Aorta (tissue), 5 donors: Measurements from ENCODE around the gene GLE1. TPM values are rescaled to one million over a fixed set of nuclear protein-coding genes. Genes with fewer than 3 reads are reported as not detected.

ENCODE experiments used
- ATAC-seq: fragments of 200-7000 bp; cut with Tn5 transposase; one replicate; pipeline ENCODE4 v1.9.1; 2022; ENCODE audit warnings: moderate library complexity; ENCODE audit not compliant: low FRiP score
- DNase-seq, 2 donors: peaks; one replicate each; pipeline ENCODE4 v3.0.0-alpha.2; 2020
- H3K27ac ChIP-seq, 2 donors: one replicate each; pipeline ENCODE4 v1.5.1; 2013; ENCODE audit warnings: low read length in 2 of 2, mild to moderate bottlenecking in 2 of 2, moderate library complexity in 2 of 2, control low read depth in 1 of 2, inconsistent platforms in 1 of 2, low read depth in 1 of 2
- H3K27me3 ChIP-seq, 2 donors: one replicate each; pipeline ENCODE4 v1.6.1; 2013; ENCODE audit warnings: control low read depth in 1 of 2, low read length in 1 of 2, mild to moderate bottlenecking in 1 of 2, moderate library complexity in 1 of 2; ENCODE audit not compliant: insufficient read depth in 2 of 2, control insufficient read depth in 1 of 2
- H3K36me3 ChIP-seq, 2 donors: one replicate each; pipeline ENCODE4 v1.6.1; 2013; ENCODE audit warnings: control low read depth in 1 of 2, low read length in 1 of 2, mild to moderate bottlenecking in 1 of 2; ENCODE audit not compliant: insufficient read depth in 2 of 2, control insufficient read depth in 1 of 2
- H3K4me1 ChIP-seq, 2 donors: one replicate each; pipeline ENCODE4 v1.6.1; 2013; ENCODE audit warnings: low read length in 2 of 2, control low read depth in 1 of 2, mild to moderate bottlenecking in 1 of 2, moderate library complexity in 1 of 2; ENCODE audit not compliant: insufficient read depth in 2 of 2, control insufficient read depth in 1 of 2
- H3K4me3 ChIP-seq, 2 donors: one replicate each; pipeline ENCODE4 v1.5.1; 2013; ENCODE audit warnings: low read length in 2 of 2, control low read depth in 1 of 2, mild to moderate bottlenecking in 1 of 2
- H3K9me3 ChIP-seq: one replicate; pipeline ENCODE4 v1.6.1; 2013; ENCODE audit warnings: mild to moderate bottlenecking, low read length; ENCODE audit not compliant: control insufficient read depth
- WGBS, 2 donors: extraction: QIAGEN DNeasy Blood & Tissue Kit; methylation state at CpG; one replicate each; pipeline ENCODE4 v1.1.7; 2013; 5-methylcytosine and 5-hydroxymethylcytosine counted together
- intact Hi-C, 2 donors: fragments of 100-400 bp; cut with DNase I; formaldehyde crosslinking; loops; one replicate each; pipeline versions ENCODE4 v1.14.2 to v1.15.0; 2022
- polyA plus RNA-seq, 2 donors: library from polyadenylated mRNA; stranded (reverse); fragments of 200-250 nt; gene quantifications; one replicate each; pipeline ENCODE4 v1.2.3, GENCODE V29; 2013
- total RNA-seq, 2 donors: library from RNA; stranded (reverse); fragmentation: NEBNext Ultra II Directional; extraction: Animal tissue kit (Norgen Biotek cat#: 25700); gene quantifications; one replicate each; pipeline ENCODE4 v1.2.1, GENCODE V29; 2021
- donor health status: healthy with polysubstance abuse.
- donor health status: Bipolar disorder and iron deficiency.
- donor health status: DM: no; HTN: no; CAD: no.
- donor health status: DM: no; HTN: no; CAD: no.
- donor health status: DM: yes; HTN: yes; CAD: no.

GLE1 gene
- total and polyA plus RNA-seq, 4 donors = 6.9 to 17.3 (median 12.9) TPM

DNA sequence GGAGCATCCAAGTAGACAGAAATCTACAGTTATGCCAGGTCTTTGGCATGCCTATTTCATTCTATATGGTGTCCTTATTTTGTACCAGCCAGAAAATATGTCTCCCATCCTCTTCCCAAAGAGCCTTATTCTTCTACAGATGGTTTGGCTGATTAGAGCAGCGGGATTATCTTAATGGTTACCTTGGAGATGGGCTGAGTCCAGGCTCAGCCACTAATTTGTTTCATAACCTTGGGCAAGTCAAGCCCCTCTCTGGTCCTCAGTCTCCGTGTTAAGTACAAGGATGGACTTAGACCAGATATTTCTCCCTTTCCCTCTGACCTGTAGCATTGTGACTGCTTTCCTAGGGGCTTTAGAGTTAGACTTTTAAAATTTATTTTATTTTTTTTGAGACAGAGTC lies 11.1 kb upstream of the GLE1 start:
- ATAC-seq (no peak), DNase-seq (no peak)
- H3K27ac ChIP-seq = no peak overlapping the region
- peaks cover 0 to 6% of the 10 kb centered on the region in 2 donors for H3K36me3 ChIP-seq
- H3K9me3 ChIP-seq = no peaks in the 10 kb centered on the region
- H3K27me3 ChIP-seq = no peaks in the 10 kb centered on the region
- WGBS, 2 donors = 94 to 95% methylated on average over 2 of the region's 2 CpGs
- no peak overlapping the region for H3K4me3 ChIP-seq
- intact Hi-C loops = no loop called here
- H3K4me1 ChIP-seq = no peaks in the 10 kb centered on the region

DNA sequence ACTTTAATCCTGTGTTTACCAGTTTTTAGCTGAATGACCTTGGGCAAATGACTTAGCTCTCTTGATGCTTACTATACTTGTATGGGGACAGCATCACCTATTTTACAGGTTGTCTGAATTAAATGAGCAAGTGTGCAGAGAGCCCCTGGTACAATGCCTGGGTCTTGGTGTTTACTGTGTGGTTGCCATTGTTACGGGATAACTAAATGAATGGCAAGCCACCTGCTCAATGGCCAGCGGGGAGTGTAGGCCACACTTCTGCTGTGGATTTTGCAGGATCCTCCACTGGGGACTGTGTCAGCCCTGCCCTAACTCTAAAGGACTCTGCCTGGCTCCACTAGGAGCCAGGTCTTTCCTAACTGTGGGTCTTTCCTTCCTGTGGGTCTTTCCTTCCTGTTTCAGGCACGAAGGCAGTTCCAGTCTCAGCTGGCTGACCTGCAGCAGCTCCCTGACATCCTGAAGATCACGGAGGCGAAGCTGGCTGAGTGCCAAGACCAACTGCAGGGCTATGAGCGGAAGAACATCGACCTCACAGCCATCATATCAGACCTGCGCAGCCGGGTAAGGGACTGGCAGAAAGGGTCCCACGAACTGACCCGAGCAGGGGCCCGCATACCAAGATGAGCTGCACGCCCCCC lies 10.3 kb upstream of the GLE1 start:
- ATAC-seq (no peak), DNase-seq (peak; percentile 74 to 87)
- Histone ChIP-seq H3K27ac (no peak overlapping the region), H3K9me3 (no peaks in the 10 kb centered on the region), H3K27me3 (no peaks in the 10 kb centered on the region), H3K4me1 (no peaks in the 10 kb centered on the region), H3K4me3 (no peak overlapping the region), H3K36me3 (peaks cover 0 to 6% of the 10 kb centered on the region in 2 donors)
- WGBS, 2 donors = 22 to 29% methylated on average over 13 of the region's 13 CpGs
- intact Hi-C loops = no loop called here

DNA sequence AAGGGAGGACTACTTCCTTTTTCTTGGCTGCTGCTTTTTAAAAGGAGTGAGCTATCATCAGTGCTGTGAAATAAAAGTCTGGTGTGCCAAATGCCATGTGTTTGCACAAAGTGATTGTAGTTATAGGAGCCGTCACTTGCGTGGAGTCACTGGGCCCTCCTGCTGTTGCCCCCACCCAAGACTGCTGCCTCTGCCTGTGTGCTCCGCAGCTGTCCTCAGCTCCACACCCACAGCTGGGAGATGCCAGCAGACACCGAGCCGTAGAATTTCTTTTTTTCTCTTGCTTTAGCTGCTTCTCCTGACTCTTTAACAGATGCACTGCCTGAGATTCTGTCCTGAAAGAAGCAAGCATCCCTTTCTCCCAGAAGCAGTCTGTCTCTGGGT lies 9.8 kb upstream of the GLE1 start:
- no peak overlapping the region for H3K27ac ChIP-seq
- DNase-seq (peak in 1 of 2 donors; percentile 5), ATAC-seq (no peak)
- H3K36me3 ChIP-seq = peaks cover 0 to 6% of the 10 kb centered on the region in 2 donors
- no peaks in the 10 kb centered on the region for H3K4me1 ChIP-seq
- no peak overlapping the region for H3K4me3 ChIP-seq
- H3K27me3 ChIP-seq = no peaks in the 10 kb centered on the region
- WGBS, 2 donors = 31 to 40% methylated on average over 5 of the region's 5 CpGs
- no peaks in the 10 kb centered on the region for H3K9me3 ChIP-seq
- intact Hi-C loops = no loop called here

DNA sequence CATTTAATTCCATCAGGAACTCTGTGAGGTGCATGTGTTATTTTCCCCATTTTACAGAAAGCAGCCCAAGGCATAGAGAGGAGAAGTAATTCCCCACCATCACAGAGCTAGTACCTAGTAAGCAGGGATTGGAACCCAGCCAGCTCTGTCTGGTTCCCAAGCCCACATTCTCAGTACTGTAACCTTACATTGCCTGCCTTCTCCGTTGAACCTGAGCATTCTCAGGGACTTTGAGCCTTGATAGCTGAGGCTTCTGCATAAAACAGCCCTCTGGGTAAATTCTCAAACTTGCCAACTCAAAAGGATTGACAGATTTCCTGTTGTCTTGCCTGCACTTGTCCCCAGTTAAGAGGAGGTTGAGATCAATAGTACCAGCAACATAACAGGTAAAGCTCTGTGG lies 9.2 kb upstream of the GLE1 start:
- no peak for ATAC-seq
- H3K4me3 ChIP-seq = no peak overlapping the region
- H3K36me3 ChIP-seq = peaks cover 0 to 6% of the 10 kb centered on the region in 2 donors
- H3K27ac ChIP-seq = no peak overlapping the region
- 27 to 30% methylated on average over 1 of the region's 1 CpG for WGBS, 2 donors
- no peaks in the 10 kb centered on the region for H3K27me3 ChIP-seq
- no peaks in the 10 kb centered on the region for H3K9me3 ChIP-seq
- DNase-seq = peak in 1 of 2 donors; percentile 12
- intact Hi-C loops = no loop called here
- H3K4me1 ChIP-seq = no peaks in the 10 kb centered on the region

DNA sequence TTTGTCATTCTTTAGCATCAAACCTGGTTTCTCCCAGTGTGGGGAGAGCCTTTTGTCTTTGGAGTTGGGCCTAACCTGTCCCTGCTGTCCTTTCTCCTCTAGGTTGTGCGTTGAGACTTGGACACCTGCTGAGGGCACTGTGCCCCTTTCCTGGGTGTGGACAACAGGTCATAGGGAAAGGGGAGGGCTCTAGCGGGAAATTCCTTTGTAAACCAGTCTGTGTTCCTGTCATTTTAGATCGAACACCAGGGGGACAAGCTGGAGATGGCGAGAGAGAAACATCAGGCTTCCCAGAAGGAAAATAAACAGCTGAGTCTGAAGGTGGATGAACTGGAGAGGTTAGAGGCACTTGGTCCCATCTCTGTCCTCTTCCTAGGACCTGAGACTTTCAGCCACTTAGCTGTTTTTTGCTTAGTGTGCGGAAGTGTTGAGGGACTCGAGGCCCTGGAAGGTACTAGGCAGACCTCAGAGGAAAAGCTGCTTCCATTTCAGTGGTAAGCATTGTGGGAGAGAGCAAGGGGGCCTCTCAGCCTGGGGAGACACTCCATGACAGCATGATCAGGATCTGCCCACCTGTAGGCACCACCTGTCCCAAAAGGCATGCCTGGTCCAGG lies 8.6 kb upstream of the GLE1 start:
- no peaks in the 10 kb centered on the region for H3K4me1 ChIP-seq
- WGBS, 2 donors = 84% methylated on average over 6 of the region's 6 CpGs
- no peaks in the 10 kb centered on the region for H3K9me3 ChIP-seq
- intact Hi-C loops = no loop called here
- no peaks in the 10 kb centered on the region for H3K27me3 ChIP-seq
- H3K27ac ChIP-seq = no peak overlapping the region
- DNase-seq = peak in 1 of 2 donors; percentile 8
- ATAC-seq = no peak
- H3K36me3 ChIP-seq = peaks cover 0 to 6% of the 10 kb centered on the region in 2 donors
- H3K4me3 ChIP-seq = no peak overlapping the region

DNA sequence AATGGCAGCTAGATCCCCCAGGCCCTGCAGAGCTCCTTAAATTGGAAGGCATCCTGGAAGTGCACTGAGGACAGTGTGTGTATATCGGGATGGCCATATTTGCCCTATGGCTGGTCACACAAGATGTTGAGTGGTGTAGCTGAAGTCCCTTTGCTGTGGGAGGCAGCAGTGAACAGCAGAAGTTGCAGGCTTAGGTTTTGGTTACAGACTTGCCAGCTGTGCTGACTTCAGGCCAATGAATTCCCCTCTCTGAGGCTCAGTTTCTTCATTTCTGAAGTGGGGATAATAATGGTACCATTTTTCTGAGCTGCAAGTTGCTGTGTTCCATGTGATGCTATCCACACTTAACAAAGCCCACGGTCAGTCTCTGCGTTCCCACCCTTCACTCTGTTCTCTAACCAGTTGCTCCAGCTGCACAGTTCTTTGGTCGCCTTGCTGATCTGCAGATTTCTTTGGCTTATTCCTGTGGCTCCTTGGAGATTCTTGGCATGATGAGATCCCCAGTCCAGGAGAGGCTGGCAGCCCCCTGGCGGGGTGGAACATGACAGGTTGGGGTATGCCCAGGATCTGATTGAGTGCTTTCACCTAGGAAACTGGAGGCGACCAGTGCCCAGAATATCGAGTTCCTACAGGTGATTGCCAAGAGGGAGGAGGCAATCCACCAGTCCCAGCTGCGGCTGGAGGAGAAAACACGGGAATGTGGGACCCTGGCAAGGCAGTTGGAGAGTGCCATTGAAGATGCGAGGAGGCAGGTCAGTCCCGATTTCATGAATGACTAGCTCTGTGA lies 6.5 kb upstream of the GLE1 start:
- Histone ChIP-seq H3K4me3 (no peak overlapping the region), H3K27ac (no peak overlapping the region), H3K36me3 (peaks cover 0 to 3% of the 10 kb centered on the region in 2 donors), H3K9me3 (no peaks in the 10 kb centered on the region), H3K27me3 (no peaks in the 10 kb centered on the region), H3K4me1 (peaks cover 0 to 4% of the 10 kb centered on the region in 2 donors)
- 78 to 89% methylated on average over 11 of the region's 11 CpGs for WGBS, 2 donors
- peak in 1 of 2 donors; percentile 45 for DNase-seq
- intact Hi-C loops = no loop called here
- ATAC-seq = no peak

DNA sequence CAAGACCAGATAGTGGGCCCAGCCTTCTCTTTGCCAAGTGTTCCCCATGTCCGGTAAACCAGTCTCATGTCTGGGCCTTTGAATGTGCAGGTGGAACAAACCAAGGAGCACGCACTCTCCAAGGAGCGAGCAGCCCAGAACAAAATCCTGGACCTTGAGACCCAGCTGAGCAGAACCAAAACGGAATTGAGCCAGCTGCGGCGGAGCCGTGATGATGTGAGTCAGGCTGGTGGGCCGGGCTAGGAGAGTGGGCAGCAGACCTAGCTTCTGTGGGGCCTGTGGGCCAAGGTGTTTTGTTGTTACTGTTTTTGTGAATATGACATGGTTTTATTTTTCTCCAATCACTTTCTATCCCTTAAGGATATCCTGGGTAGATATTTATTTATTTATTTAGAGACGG lies 5.6 kb upstream of the GLE1 start:
- no peak for ATAC-seq
- H3K36me3 ChIP-seq = peaks cover 0 to 3% of the 10 kb centered on the region in 2 donors
- peak in 1 of 2 donors; percentile 64 for DNase-seq
- no peak overlapping the region for H3K4me3 ChIP-seq
- 94 to 95% methylated on average over 9 of the region's 9 CpGs for WGBS, 2 donors
- H3K27ac ChIP-seq = no peak overlapping the region
- no peaks in the 10 kb centered on the region for H3K9me3 ChIP-seq
- H3K27me3 ChIP-seq = no peaks in the 10 kb centered on the region
- intact Hi-C loops = no loop called here
- peaks cover 0 to 4% of the 10 kb centered on the region in 2 donors for H3K4me1 ChIP-seq

DNA sequence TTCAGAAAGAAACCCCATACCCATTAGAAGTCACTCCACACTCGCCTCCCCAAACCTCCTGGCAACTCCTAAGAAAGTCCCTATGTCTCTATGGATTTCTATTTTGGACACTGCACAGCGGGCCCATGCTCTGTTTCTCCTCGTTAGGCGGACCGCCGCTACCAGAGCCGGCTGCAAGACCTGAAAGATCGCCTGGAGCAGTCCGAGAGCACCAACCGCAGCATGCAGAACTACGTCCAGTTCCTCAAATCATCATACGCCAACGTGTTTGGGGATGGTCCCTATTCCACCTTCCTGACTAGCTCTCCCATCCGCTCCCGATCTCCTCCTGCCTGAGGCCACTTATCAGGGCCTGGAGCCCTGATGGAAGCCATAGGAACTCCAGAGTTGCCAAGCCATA lies 4.6 kb upstream of the GLE1 start:
- ATAC-seq = no peak
- Histone ChIP-seq H3K36me3 (peaks cover 0 to 3% of the 10 kb centered on the region in 2 donors), H3K9me3 (no peaks in the 10 kb centered on the region), H3K4me1 (peaks cover 0 to 4% of the 10 kb centered on the region in 2 donors), H3K27ac (peak overlapping the region in 1 of 2 donors; percentile 69), H3K4me3 (no peak overlapping the region), H3K27me3 (no peaks in the 10 kb centered on the region)
- DNase-seq = peak in 1 of 2 donors; percentile 36
- intact Hi-C loops = loop anchor here in 1 of 2 donors (5.0 kb wide), 1 partner anchor 43 kb away; the partner anchor contains the start of gene ODF2
- 83 to 86% methylated on average over 15 of the region's 15 CpGs for WGBS, 2 donors
